NCI-H2227 (cell line): ENCODE data around the gene DAO.

ENCODE experiments used
- DNase-seq: peaks from one replicate; lab custom pipeline; 2025; ENCODE audit not compliant: unreplicated experiment; lab: John Stamatoyannopoulos, UW

Gene DAO

DNA sequence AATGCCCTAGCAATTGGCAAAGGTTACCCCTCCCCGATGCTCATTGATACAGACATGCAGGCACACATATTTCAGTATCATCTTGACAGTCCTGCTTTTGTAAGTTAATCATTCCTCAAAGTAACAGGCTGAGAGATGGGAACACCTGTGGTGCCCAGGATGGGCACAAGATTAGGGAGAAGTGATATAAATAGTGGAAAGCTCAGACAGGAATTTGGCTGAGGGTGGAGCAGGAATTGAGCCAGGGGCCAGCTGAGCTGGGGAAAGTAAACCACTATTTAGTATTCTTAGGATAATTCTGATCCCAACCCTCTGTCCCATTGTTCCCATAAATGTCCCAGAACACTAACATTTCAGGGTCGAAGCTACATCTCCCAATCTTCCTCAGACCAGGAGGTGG lies 38.3 kb downstream of the DAO start:
- DNase-seq: no peak

DNA sequence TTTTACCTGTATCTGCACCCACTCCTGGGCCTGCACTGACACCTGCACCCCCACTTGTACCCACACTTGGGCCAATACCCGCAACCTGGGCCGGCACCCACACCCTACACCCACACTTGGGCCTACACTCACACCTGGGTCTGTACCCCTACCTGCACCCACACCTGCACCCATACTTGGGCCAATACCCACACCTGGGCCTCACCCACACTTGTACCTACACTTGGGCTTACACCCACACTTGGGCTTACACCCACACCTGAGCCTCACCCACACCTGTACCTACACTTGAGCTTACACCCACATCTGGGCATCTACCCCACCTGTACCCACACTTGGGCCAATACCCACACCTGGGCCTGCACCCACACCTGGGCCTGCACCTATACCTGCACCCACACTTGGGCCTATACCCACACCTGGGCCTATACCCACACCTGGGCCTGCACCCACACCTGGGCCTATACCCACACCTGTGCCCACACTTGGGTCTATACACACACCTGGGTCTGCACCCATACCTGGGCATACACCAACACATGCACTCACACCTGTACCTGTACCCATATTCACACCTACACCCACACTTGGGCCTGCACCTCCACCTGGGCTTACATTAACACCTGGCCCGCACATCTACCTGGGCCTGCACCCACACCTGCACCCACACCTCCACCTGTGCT lies 39.2 kb downstream of the DAO start:
- DNase-seq: no peak

DNA sequence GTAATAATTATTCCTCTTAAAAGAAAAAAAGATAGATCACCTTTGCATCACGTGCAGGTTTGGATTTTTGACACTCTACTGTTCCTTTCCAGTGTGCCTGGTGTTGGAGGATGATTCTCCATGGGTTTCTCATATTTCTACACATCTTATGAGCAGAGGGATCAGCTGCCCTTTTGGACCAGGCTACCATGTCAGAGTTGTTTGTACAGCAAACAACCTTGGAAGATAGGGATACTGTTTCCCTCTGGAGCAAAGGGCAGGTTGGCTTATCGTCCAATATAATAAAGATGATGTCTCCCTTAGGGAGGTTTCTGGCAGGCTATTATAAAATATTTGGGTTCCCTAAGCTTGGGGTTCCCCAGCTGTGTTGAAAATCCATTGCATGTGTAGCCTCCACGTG lies 42.1 kb downstream of the DAO start:
- no peak for DNase-seq

- no peak for DNase-seq
These were observed 43.0 kb downstream of the DAO start for GRCh38 chr12:108922918-108923317.

GRCh38 chr12:108928695-108929094 lies 48.8 kb downstream of the DAO start:
- no peak for DNase-seq

- DNase-seq: no peak
These were observed 50.3 kb downstream of the DAO start for GRCh38 chr12:108930155-108930554.

GRCh38 chr12:108930756-108931155 lies 50.9 kb downstream of the DAO start:
- no peak for DNase-seq

DNA sequence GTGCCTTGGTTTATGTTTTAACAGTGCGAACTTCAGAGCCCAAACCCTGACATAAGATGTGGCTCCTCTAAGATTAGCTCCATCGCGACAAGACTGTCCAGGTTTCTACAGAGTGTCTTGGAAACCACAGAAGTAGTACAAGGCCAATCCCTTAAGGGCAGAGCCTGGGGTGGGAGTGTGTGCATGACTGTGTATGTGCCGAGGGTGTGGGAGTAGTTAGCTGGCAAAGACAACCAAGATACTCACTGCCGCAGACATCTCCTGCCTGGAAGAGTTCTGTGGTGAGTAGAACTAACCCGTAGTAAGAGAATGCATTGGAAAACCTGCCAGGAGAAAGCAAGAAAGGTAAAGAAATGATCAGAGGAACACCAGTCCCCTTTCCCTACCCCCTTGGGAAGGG lies 54.1 kb downstream of the DAO start:
- DNase-seq: no peak

DNA sequence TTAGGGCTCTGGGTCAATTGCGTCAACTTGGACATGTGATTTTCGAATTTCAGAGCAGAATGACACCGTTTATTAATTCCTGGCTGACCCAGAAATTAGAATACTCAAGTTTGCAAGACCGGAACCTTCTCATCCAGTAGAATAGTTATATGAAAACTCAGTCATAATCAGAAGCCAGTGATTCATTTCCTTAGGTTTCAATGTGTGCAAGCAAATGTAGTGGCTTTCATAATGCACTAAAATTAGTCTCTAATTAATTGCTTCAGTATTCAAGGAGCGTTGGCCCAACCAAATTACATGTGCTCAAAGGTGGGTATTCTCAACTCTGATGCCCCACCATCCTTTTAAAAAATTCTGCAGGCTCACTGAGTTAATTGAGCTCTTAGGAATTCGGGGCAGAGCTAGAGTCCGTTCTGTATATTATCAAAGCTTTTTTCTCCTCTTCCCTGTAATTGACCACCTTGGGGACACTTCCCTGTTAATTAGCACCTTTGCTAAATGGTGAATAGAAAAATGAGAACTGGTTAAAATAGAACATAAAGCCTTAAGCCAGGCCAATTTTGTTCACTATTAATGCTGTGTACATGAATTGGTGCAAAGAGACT lies 55.4 kb downstream of the DAO start:
- DNase-seq: peak; percentile 39

GRCh38 chr12:108938247-108938924 lies 58.5 kb downstream of the DAO start:
- DNase-seq: no peak

DNA sequence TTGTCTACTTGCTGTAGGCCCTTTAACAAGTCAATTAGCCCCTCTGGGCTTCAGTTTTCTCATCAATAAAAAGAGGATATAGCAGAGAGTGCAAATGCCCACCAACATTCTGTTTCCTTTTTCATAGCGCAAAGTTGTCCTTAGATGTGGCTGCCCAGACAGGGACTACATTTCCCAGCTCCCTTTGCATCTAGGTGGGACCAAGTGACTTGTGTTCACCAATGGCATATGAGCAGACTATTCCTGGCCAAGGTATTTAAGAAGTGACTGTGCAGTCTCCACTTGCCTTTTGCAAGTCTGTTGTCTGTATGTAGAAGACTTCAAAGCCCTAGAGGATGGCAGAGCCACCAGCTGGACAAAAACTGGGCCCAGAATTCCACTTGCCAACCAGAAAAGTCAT lies 59.7 kb downstream of the DAO start:
- peak; percentile 20 for DNase-seq

GRCh38 chr12:108940138-108940537 lies 60.2 kb downstream of the DAO start:
- no peak for DNase-seq

- DNase-seq: no peak
These were observed 67.2 kb downstream of the DAO start for GRCh38 chr12:108947097-108947496.

DNA sequence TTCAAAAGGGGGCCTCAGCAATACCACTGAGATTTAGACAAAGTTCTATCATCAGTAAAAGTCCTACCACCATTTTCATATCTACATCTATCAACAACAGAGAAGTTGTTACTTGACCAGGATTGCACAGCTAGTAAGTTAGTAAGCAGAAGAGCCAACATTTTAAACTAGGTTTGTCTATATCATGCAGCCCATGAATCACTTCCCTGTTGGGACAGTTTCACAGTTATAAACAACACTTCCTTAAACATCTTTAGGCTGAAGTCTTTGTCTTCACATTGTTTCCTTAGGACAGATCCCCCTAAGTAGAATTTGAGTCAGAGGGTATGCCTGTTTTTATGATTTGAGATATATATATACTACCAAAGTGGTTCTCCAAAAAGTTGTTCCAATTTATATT lies 68.5 kb downstream of the DAO start:
- DNase-seq: no peak

GRCh38 chr12:108949976-108950375 lies 70.1 kb downstream of the DAO start:
- no peak for DNase-seq
